ENCODE results near the gene KLHL12.

Gene KLHL12

DNA sequence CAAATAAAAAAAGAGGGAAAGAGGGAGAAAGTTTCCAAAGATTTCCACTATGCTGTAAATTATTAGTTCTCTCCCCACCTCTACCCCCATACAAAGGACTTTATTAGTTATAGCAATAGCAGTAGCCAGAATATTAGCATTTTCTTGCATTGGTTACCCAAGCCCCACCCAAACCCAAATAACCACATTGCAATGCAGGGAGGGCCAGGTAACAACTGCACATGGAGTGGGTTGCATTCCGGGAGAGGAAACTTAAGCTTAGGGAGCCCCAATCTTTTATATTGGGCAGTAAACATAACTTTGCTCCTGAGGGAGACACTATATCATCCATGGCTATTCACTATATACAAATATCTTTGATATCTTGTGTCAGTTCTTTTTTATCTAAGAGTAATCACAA is 25.1 kb upstream of the KLHL12 start:
- TF ChIP-seq, protein P1, sequence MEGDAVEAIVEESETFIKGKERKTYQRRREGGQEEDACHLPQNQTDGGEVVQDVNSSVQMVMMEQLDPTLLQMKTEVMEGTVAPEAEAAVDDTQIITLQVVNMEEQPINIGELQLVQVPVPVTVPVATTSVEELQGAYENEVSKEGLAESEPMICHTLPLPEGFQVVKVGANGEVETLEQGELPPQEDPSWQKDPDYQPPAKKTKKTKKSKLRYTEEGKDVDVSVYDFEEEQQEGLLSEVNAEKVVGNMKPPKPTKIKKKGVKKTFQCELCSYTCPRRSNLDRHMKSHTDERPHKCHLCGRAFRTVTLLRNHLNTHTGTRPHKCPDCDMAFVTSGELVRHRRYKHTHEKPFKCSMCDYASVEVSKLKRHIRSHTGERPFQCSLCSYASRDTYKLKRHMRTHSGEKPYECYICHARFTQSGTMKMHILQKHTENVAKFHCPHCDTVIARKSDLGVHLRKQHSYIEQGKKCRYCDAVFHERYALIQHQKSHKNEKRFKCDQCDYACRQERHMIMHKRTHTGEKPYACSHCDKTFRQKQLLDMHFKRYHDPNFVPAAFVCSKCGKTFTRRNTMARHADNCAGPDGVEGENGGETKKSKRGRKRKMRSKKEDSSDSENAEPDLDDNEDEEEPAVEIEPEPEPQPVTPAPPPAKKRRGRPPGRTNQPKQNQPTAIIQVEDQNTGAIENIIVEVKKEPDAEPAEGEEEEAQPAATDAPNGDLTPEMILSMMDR (IDR thresholded peaks at IDR 0.05; ENCODE audit: low read depth, low read length, missing control alignments): no peak
- no peak overlapping the region for H3K4me3 ChIP-seq (replicated peaks; ENCODE audit: low read depth, low read length)
- DNase-seq (ENCODE audit: extremely low read depth, low read depth): no peak

DNA sequence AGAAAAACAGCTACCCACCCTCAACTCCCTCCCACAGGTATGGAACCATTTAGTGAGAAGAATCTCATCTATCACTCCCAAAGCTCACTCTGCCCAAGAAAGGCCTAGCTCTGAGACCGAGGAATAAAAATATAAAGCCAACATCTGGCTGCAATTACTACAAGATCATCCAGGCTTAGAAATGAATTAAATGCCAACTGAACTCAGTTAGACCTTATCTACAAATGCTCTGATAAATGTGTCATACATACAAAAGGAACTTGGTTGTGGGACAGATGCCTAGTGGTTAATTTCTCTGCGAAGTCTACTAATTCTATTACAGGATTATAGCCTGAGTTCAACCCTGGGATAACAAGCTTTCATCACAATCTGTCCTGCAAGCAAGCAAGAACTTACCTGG is 24.4 kb upstream of the KLHL12 start:
- H3K4me3 ChIP-seq (replicated peaks; ENCODE audit: low read depth, low read length): no peak overlapping the region
- TF ChIP-seq, protein P1 (IDR thresholded peaks at IDR 0.05; ENCODE audit: low read depth, low read length, missing control alignments): no peak
- DNase-seq (ENCODE audit: extremely low read depth, low read depth): no peak

DNA sequence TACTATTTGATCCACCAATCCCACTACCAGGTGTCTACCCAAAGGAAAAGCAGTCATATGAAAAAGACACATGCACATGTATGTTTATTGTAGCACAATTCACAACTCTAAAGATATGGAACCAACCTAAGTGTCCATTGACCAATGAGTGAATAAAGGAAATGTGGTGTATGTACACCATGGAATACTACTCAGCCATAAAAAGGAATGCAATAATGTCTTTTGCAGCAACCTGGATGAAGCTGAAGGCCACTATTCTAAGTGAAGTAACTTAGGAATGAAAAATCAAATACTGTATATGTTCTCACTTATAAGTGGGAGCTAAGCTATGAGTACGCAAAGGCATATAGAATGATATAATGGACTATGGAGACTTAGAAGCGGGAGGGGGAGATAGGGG is 18.4 kb upstream of the KLHL12 start:
- no peak overlapping the region for H3K4me3 ChIP-seq (replicated peaks; ENCODE audit: low read depth, low read length)
- DNase-seq (ENCODE audit: extremely low read depth, low read depth): no peak
- TF ChIP-seq, protein P1 (IDR thresholded peaks at IDR 0.05; ENCODE audit: low read depth, low read length, missing control alignments): no peak

DNA sequence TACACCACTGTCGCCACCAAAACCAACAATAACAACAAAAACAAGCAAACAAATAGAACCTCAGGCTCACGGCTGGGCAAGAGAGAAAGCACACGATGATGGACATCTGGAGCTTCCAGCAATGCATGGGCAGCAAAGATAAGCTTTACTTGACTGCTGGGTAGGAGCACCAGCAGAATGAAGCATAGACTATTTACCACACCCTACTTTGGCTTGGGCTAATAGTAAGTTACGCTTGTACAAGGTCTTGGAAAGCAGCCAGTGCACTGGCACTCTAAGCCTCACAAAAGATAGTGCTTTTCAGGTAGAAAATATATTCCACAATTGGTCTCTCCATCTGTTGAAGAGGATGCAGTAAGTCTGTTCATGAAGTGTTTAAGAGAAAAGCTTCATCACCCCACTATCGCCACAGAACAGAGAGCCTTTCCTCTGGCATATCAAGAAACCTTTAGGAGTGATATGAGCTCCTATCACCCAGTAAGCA is 17.4 kb upstream of the KLHL12 start:
- DNase-seq (ENCODE audit: extremely low read depth, low read depth): no peak

DNA sequence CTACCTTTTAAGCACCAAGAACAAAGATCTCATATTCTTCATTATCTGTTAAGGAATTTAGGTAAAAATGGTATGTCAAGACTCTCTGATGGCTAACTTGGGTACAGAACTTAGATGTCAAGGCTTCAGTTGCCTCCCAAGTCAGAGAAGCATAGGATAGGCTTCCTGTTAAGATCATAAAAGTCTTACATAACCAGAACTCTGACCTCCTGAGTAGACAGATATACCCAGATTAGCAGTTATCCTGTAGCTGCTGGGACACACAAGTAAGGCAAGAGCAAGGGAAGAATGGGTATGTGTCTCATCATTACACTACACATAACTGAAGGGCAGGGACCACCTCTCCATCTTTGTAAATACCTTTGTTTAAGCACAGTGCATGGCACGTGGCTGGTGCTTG is 15.4 kb upstream of the KLHL12 start:
- no peak for DNase-seq (ENCODE audit: extremely low read depth, low read depth)
- TF ChIP-seq, protein P1 (IDR thresholded peaks at IDR 0.05; ENCODE audit: low read depth, low read length, missing control alignments): no peak
- H3K4me3 ChIP-seq (replicated peaks; ENCODE audit: low read depth, low read length): no peak overlapping the region

More for the DNA sequence above, 17.4 kb upstream of the KLHL12 start:
- TF ChIP-seq, protein P1 (IDR thresholded peaks at IDR 0.05; ENCODE audit: low read depth, low read length, missing control alignments): no peak
- no peak overlapping the region for H3K4me3 ChIP-seq (replicated peaks; ENCODE audit: low read depth, low read length)

DNA sequence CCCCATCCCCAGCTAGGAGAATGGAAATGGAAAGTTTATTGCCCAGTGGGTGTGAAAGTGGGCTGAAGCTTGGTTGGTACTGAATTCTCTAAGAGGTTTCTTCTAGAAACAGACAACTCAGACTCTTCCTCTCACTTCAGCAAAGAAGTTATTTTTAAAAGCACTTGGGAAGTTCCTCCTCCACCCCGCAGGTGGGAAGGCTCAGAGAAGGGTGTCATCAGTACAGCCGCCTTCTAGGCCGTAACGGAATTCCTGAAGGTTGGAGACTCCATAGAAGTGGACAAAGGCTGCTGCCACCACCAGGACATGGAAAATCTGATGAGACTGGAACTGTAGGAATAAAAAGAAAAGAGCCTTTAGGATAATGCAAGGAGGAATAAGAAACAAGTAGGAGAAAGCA is 14.3 kb upstream of the KLHL12 start:
- no peak overlapping the region for H3K4me3 ChIP-seq (replicated peaks; ENCODE audit: low read depth, low read length)
- TF ChIP-seq, protein P1 (IDR thresholded peaks at IDR 0.05; ENCODE audit: low read depth, low read length, missing control alignments): no peak
- no peak for DNase-seq (ENCODE audit: extremely low read depth, low read depth)

DNA sequence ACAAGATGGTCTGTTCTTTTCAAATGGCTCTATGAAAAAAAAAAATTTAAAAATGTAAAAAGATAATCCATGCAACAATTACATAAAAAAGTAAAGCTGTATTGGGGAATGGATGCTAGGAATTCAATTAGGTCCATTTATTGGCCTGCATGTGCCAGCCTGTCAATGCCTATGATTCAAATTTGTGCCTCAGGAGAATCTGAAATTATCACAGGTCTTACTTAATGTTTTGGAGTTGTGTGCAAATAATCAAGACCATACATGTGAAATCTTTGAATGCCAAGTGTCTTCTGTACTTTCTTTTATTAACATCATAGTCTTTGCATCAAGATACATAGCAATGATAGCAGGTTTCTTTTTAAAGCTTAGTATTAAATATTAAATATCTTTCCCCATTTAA is 13.5 kb upstream of the KLHL12 start:
- DNase-seq (ENCODE audit: extremely low read depth, low read depth): no peak
- no peak overlapping the region for H3K4me3 ChIP-seq (replicated peaks; ENCODE audit: low read depth, low read length)
- TF ChIP-seq, protein P1 (IDR thresholded peaks at IDR 0.05; ENCODE audit: low read depth, low read length, missing control alignments): no peak
